Measurements from ENCODE around the gene MYO18A. TPM values are rescaled to one million over a fixed set of nuclear protein-coding genes. Genes with fewer than 3 reads are reported as not detected.

The MYO18A gene
- total RNA-seq, 3 donors from 2014 or later (not counting 1 experiment from before 2014, with no cell fraction given), result 110 to 117 (median 115) TPM

DNA sequence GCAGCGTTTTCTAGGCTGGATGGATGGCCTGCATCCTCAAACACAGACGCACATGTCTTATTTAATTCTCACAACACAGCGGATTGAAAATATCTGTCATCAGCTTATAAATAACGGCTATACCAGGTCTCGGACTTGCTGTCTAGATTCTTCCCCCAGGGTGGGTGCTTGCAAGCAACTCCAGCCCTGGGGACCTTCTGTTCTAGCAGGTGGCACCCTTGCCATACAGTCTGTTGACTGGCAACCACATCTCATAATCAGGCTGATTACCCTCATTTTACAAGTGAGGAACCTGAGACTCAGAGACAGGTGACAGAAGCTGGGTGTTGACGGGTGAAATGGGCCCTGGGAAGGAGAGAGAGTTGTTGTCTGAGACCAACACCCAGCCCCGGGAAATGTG lies 158.1 kb downstream of the MYO18A start:
- Histone ChIP-seq H3K9me3 (ENCODE audit: control insufficient read depth, insufficient read depth, low read length) (no peaks in the 10 kb centered on the region), H3K4me1 (ENCODE audit: control insufficient read depth, insufficient read depth, low read length) (peaks cover 9% of the 10 kb centered on the region), H3K27ac (ENCODE audit: low read length) (no peak overlapping the region), H3K4me3 (ENCODE audit: low read length) (no peak overlapping the region), H3K27me3 (ENCODE audit: control insufficient read depth, insufficient read depth, low read length) (peaks cover 7% of the 10 kb centered on the region), H3K36me3 (ENCODE audit: control insufficient read depth, insufficient read depth, low read length) (no peaks in the 10 kb centered on the region)
- DNase-seq (no peak), ATAC-seq (no peak)
- H3K27me3 Mint-ChIP-seq (ENCODE audit: low read depth in 2 of 2), result peaks cover 37 to 42% of the 10 kb centered on the region in 2 donors
- H3K36me3 Mint-ChIP-seq, result no peaks in the 10 kb centered on the region
- 83% methylated on average over 7 of the region's 7 CpGs for WGBS (ENCODE audit: insufficient coverage)
- H3K4me3 Mint-ChIP-seq, result no peak overlapping the region
- H3K27ac Mint-ChIP-seq, result no peak overlapping the region
- no peaks in the 10 kb centered on the region for H3K9me3 Mint-ChIP-seq
- peaks cover 10 to 12% of the 10 kb centered on the region in 2 donors for H3K4me1 Mint-ChIP-seq
- TF ChIP-seq, protein P1, sequence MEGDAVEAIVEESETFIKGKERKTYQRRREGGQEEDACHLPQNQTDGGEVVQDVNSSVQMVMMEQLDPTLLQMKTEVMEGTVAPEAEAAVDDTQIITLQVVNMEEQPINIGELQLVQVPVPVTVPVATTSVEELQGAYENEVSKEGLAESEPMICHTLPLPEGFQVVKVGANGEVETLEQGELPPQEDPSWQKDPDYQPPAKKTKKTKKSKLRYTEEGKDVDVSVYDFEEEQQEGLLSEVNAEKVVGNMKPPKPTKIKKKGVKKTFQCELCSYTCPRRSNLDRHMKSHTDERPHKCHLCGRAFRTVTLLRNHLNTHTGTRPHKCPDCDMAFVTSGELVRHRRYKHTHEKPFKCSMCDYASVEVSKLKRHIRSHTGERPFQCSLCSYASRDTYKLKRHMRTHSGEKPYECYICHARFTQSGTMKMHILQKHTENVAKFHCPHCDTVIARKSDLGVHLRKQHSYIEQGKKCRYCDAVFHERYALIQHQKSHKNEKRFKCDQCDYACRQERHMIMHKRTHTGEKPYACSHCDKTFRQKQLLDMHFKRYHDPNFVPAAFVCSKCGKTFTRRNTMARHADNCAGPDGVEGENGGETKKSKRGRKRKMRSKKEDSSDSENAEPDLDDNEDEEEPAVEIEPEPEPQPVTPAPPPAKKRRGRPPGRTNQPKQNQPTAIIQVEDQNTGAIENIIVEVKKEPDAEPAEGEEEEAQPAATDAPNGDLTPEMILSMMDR (IDR thresholded peaks at IDR 0.05), result no peak
- intact Hi-C loops (cut with micrococcal nuclease), result no loop called here

DNA sequence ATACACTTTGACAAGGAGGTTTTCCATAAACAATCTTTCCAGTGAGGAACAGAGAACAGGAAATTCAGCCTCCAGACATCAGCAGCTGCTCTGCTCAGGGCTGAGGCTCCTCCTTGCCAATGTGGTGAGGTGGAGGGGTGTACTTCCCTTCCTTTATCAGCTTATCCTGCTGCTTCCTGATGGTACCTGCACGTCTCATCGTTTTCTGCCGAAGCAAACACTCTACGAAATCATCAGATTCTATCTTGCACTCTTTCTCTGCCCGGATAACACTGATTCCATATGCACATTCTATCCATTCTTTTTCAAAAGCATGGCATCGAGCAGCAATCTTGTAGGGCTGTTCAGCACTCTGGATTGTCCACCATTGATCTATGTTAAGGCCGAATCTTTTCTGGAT lies 159.0 kb downstream of the MYO18A start:
- no peaks in the 10 kb centered on the region for H3K9me3 Mint-ChIP-seq
- no peaks in the 10 kb centered on the region for H3K36me3 Mint-ChIP-seq
- H3K4me1 Mint-ChIP-seq, result peaks cover 10 to 12% of the 10 kb centered on the region in 2 donors
- Histone ChIP-seq H3K4me3 (ENCODE audit: low read length) (no peak overlapping the region), H3K27me3 (ENCODE audit: control insufficient read depth, insufficient read depth, low read length) (peaks cover 7% of the 10 kb centered on the region), H3K27ac (ENCODE audit: low read length) (no peak overlapping the region), H3K4me1 (ENCODE audit: control insufficient read depth, insufficient read depth, low read length) (peaks cover 9% of the 10 kb centered on the region), H3K36me3 (ENCODE audit: control insufficient read depth, insufficient read depth, low read length) (no peaks in the 10 kb centered on the region), H3K9me3 (ENCODE audit: control insufficient read depth, insufficient read depth, low read length) (no peaks in the 10 kb centered on the region)
- ATAC-seq (no peak), DNase-seq (no peak)
- no peak overlapping the region for H3K4me3 Mint-ChIP-seq
- H3K27me3 Mint-ChIP-seq (ENCODE audit: low read depth in 2 of 2), result peaks cover 40 to 41% of the 10 kb centered on the region in 2 donors
- intact Hi-C loops (cut with micrococcal nuclease), result no loop called here
- H3K27ac Mint-ChIP-seq, result no peak overlapping the region
- TF ChIP-seq, protein P1 (IDR thresholded peaks at IDR 0.05), result no peak
- WGBS (ENCODE audit: insufficient coverage), result 46% methylated on average over 7 of the region's 7 CpGs

Other genes starting within 250 kb of the MYO18A start
- 100 to 1,000 TPM; 163 to 177 (median 171) TPM for gene PHF12, start 228.9 kb downstream of the MYO18A start, total RNA-seq
- gene SEZ6, start 174.4 kb downstream of the MYO18A start, total RNA-seq, result 1 to 10 TPM in 1 of 3 donors, under 1 TPM in 2; 0.33 to 1.4 (median 0.97) TPM
- gene PIPOX, start 137.3 kb downstream of the MYO18A start, total RNA-seq, result 1 to 10 TPM; 3.0 to 5.8 (median 3.4) TPM
- not detected for gene CRYBA1, start 66.5 kb upstream of the MYO18A start, total RNA-seq
- 100 to 1,000 TPM in 1 of 3 donors, 10 to 100 TPM in 2; 79.2 to 112 (median 95.0) TPM for gene NUFIP2, start 113.8 kb upstream of the MYO18A start, total RNA-seq
- gene TAOK1, start 210.0 kb upstream of the MYO18A start, total RNA-seq, result 10 to 100 TPM; 55.4 to 76.9 (median 70.0) TPM

All from natural killer cell (primary cell).